H1 (cell line): Measurements from ENCODE around the gene NKAIN2. TPM values are rescaled to one million over a fixed set of nuclear protein-coding genes. Genes with fewer than 3 reads are reported as not detected.

Experiments used
- CTCF ChIA-PET: fragments of 300-600 bp; sonication (Branson Sonifier 250); formaldehyde crosslinking; loops from one replicate; lab custom pipeline; 2021; ENCODE audit not compliant: partially characterized antibody; lab: Charles Lee
- POLR2A ChIA-PET: fragments of 300-600 bp; sonication (Branson Sonifier 250); formaldehyde crosslinking; loops from one replicate; lab custom pipeline; 2021; ENCODE audit warnings: inconsistent platforms; ENCODE audit not compliant: partially characterized antibody; lab: Charles Lee
- DNase-seq, 2 experiments: peaks; one replicate each; pipeline versions ENCODE4 v3.0.0 to v3.0.0-alpha.2; 2010 to 2022; ENCODE audit warnings: low spot score in 2 of 2, low read depth in 1 of 2, mixed read lengths in 1 of 2
- FAIRE-seq: peaks from 2 replicates; lab custom pipeline; 2011; peaks lifted over from hg19 to GRCh38; lab: Jason Lieb, UNC
- H2AFZ ChIP-seq: 2 replicates; pipeline ENCODE4 v1.8.1; 2012; ENCODE audit warnings: low read length, inconsistent platforms
- H2AK5ac ChIP-seq: 2 replicates; pipeline ENCODE4 v1.6.1; 2013; ENCODE audit warnings: low read depth, low read length
- H2BK120ac ChIP-seq: replicated peaks from 2 replicates; pipeline ENCODE3; 2013; ENCODE audit warnings: low read depth, low read length, inconsistent platforms
- H2BK12ac ChIP-seq: 2 replicates; pipeline ENCODE4 v1.6.1; 2013; ENCODE audit warnings: low read depth, low read length
- H2BK15ac ChIP-seq: 2 replicates; pipeline ENCODE4 v1.6.1; 2013; ENCODE audit warnings: low read length
- H2BK20ac ChIP-seq: 2 replicates; pipeline ENCODE4 v1.6.1; 2013; ENCODE audit warnings: low read length
- H2BK5ac ChIP-seq: 2 replicates; pipeline ENCODE4 v1.6.1; 2013; ENCODE audit warnings: low read depth, low read length
- H3K14ac ChIP-seq: 2 replicates; pipeline ENCODE4 v1.6.1; 2013; ENCODE audit warnings: inconsistent platforms; ENCODE audit not compliant: insufficient read length
- H3K18ac ChIP-seq: 2 replicates; pipeline ENCODE4 v1.6.1; 2013; ENCODE audit warnings: low read length; ENCODE audit errors: extremely low read depth
- H3K23ac ChIP-seq: 2 replicates; pipeline ENCODE4 v1.6.1; 2013; ENCODE audit warnings: inconsistent platforms; ENCODE audit not compliant: insufficient read length
- H3K23me2 ChIP-seq: 2 replicates; pipeline ENCODE4 v1.6.1; 2013; ENCODE audit warnings: low read depth, low read length
- H3K27ac ChIP-seq: 2 replicates; pipeline ENCODE4 v1.6.1; 2011; ENCODE audit warnings: low read depth, low read length, inconsistent platforms
- H3K27me3 ChIP-seq, 4 experiments: replicated peaks in 1 of 4; 1 replicate in 1 of 4; 2 replicates in 3 of 4; pipeline versions ENCODE4 v1.6.1 to v1.8.1; 2011 to 2013; ENCODE audit warnings: low read length in 3 of 4, mild to moderate bottlenecking in 3 of 4, inconsistent platforms in 2 of 4, mixed read lengths in 2 of 4, moderate library complexity in 1 of 4; ENCODE audit not compliant: control insufficient read depth in 3 of 4, insufficient read depth in 3 of 4; ENCODE audit errors: extremely low read depth in 1 of 4
- H3K36me3 ChIP-seq, 4 experiments: 2 replicates each; pipeline versions ENCODE4 v1.6.1 to v1.8.1; 2011 to 2013; ENCODE audit warnings: mild to moderate bottlenecking in 4 of 4, low read length in 3 of 4, moderate library complexity in 2 of 4, control low read depth in 1 of 4, inconsistent platforms in 1 of 4; ENCODE audit not compliant: insufficient read depth in 4 of 4, control insufficient read depth in 2 of 4
- H3K4ac ChIP-seq: replicated peaks from 2 replicates; pipeline ENCODE3; 2013; ENCODE audit warnings: low read length, low read depth, mixed read lengths, inconsistent platforms; ENCODE audit not compliant: insufficient read length
- H3K4me1 ChIP-seq, 4 experiments: replicated peaks in 1 of 4; 1 replicate in 1 of 4; 2 replicates in 3 of 4; pipeline versions ENCODE4 v1.6.1 to v1.8.1; 2011 to 2013; ENCODE audit warnings: low read length in 3 of 4, inconsistent platforms in 2 of 4, mixed read lengths in 1 of 4; ENCODE audit not compliant: insufficient read depth in 4 of 4, control insufficient read depth in 3 of 4
- H3K4me2 ChIP-seq, 2 experiments: 2 replicates each; pipeline versions ENCODE4 v1.6.1 to v1.8.1; 2011 to 2013; ENCODE audit warnings: low read depth in 2 of 2, low read length in 2 of 2, control low read depth in 1 of 2, inconsistent platforms in 1 of 2, mild to moderate bottlenecking in 1 of 2; ENCODE audit not compliant: insufficient read depth in 1 of 2
- H3K4me3 ChIP-seq, 4 experiments: fragments of 200-600, 300-600 bp in 1 of 4; sonication (generic), shearing (Covaris generic), sonication (Bioruptor Twin) in 1 of 4; 2 replicates each; pipeline versions ENCODE4 v1.5.1 to v1.8.1; 2011 to 2016; ENCODE audit warnings: low read length in 4 of 4, low read depth in 3 of 4, control low read depth in 2 of 4, inconsistent platforms in 2 of 4, mild to moderate bottlenecking in 2 of 4, mixed read lengths in 1 of 4, moderate library complexity in 1 of 4; ENCODE audit not compliant: insufficient read depth in 2 of 4; ENCODE audit errors: extremely low read depth in 1 of 4
- H3K56ac ChIP-seq: replicated peaks from 2 replicates; pipeline ENCODE3; 2013; ENCODE audit warnings: low read depth, mild to moderate bottlenecking, mixed read lengths, low read length, inconsistent platforms; ENCODE audit not compliant: insufficient read length
- H3K79me1 ChIP-seq: 2 replicates; pipeline ENCODE4 v1.6.1; 2013; ENCODE audit warnings: low read depth, low read length, control low read depth
- H3K79me2 ChIP-seq, 2 experiments: 2 replicates each; pipeline versions ENCODE4 v1.6.1 to v1.8.1; 2012 to 2013; ENCODE audit warnings: low read length in 2 of 2, mild to moderate bottlenecking in 2 of 2, inconsistent platforms in 1 of 2; ENCODE audit not compliant: insufficient read depth in 2 of 2, control insufficient read depth in 1 of 2
- H3K9ac ChIP-seq, 4 experiments: replicated peaks in 1 of 4; 1 replicate in 1 of 4; 2 replicates in 3 of 4; pipeline versions ENCODE4 v1.6.1 to v1.8.1; 2011 to 2013; ENCODE audit warnings: low read depth in 3 of 4, low read length in 3 of 4, control low read depth in 2 of 4, mild to moderate bottlenecking in 2 of 4, moderate library complexity in 2 of 4, inconsistent platforms in 1 of 4; ENCODE audit errors: extremely low read depth in 1 of 4
- H3K9me3 ChIP-seq, 2 experiments: 2 replicates each; pipeline versions ENCODE4 v1.6.1 to v1.8.1; 2012 to 2013; ENCODE audit warnings: mild to moderate bottlenecking in 2 of 2, moderate library complexity in 2 of 2, control low read depth in 1 of 2, inconsistent platforms in 1 of 2, low read depth in 1 of 2, low read length in 1 of 2, mixed read lengths in 1 of 2; ENCODE audit not compliant: insufficient read depth in 2 of 2
- H4K20me1 ChIP-seq, 2 experiments: replicated peaks in 1 of 2; 2 replicates each; pipeline versions ENCODE3 to v1.8.1; 2011 to 2013; ENCODE audit warnings: inconsistent platforms in 2 of 2, low read length in 2 of 2, mild to moderate bottlenecking in 1 of 2; ENCODE audit not compliant: insufficient read depth in 2 of 2, control insufficient read depth in 1 of 2
- H4K5ac ChIP-seq: 2 replicates; pipeline ENCODE4 v1.6.1; 2013; ENCODE audit warnings: low read length, low read depth, mixed read lengths, inconsistent platforms; ENCODE audit not compliant: insufficient read length
- H4K8ac ChIP-seq: 2 replicates; pipeline ENCODE4 v1.8.0; 2013; ENCODE audit warnings: mild to moderate bottlenecking, moderate library complexity, low read length, inconsistent platforms; ENCODE audit not compliant: insufficient read depth; ENCODE audit errors: extremely low read depth
- H4K91ac ChIP-seq: replicated peaks from 2 replicates; pipeline ENCODE3; 2013; ENCODE audit warnings: low read length, mixed read lengths, inconsistent platforms; ENCODE audit not compliant: insufficient read length
- ATF2 ChIP-seq: IDR thresholded peaks from 2 replicates; pipeline ENCODE4 v1.6.1; 2012; ENCODE audit warnings: low read length, inconsistent platforms
- CHD1 ChIP-seq: IDR thresholded peaks from 2 replicates; pipeline ENCODE4 v1.6.1; 2012; ENCODE audit warnings: low read depth, low read length, improper control_type of control experiment
- GTF2F1 ChIP-seq: IDR thresholded peaks from 2 replicates; pipeline ENCODE4 v1.6.1; 2012; ENCODE audit warnings: low read depth, low read length, improper control_type of control experiment, borderline replicate concordance
- HDAC2 ChIP-seq, 2 experiments: fragments of 300-600 bp in 1 of 2; sonication (generic) in 1 of 2; IDR thresholded peaks; 2 replicates each; pipeline ENCODE4 v1.6.1; 2011 to 2012; ENCODE audit warnings: low read depth in 2 of 2, low read length in 2 of 2, mild to moderate bottlenecking in 2 of 2, moderate library complexity in 2 of 2, borderline replicate concordance in 1 of 2, inconsistent platforms in 1 of 2
- JUN ChIP-seq: IDR thresholded peaks from 2 replicates; pipeline ENCODE4 v1.6.1; 2011; ENCODE audit warnings: low read depth, mild to moderate bottlenecking, improper control_type of control experiment, low read length
- NANOG ChIP-seq: IDR thresholded peaks from 2 replicates; pipeline ENCODE4 v1.6.1; 2011; ENCODE audit warnings: low read length, low read depth, mild to moderate bottlenecking, inconsistent platforms; ENCODE audit not compliant: insufficient read depth, poor library complexity, severe bottlenecking
- RBBP5 ChIP-seq: IDR thresholded peaks from 2 replicates; pipeline ENCODE4 v1.7.1; 2012; ENCODE audit warnings: low read depth, mild to moderate bottlenecking, inconsistent platforms, low read length, moderate library complexity, borderline replicate concordance
- SP4 ChIP-seq: IDR thresholded peaks from 2 replicates; pipeline ENCODE4 v1.6.1; 2012; ENCODE audit warnings: low read length, inconsistent platforms
- WGBS, 2 experiments: shearing (Covaris generic) in 1 of 2; methylation state at CpG; one replicate each; pipeline versions ENCODE4 v1.1.6 to v1.1.7; 2013 to 2015; ENCODE audit warnings: low lambda C conversion rate in 2 of 2, mixed read lengths in 2 of 2, inconsistent platforms in 1 of 2, low coverage in 1 of 2, missing lambda C conversion rate in 1 of 2; ENCODE audit not compliant: insufficient replicate concordance in 2 of 2, insufficient coverage in 1 of 2, insufficient read length in 1 of 2; ENCODE audit errors: extremely low coverage in 1 of 2, missing lambda C conversion rate in 1 of 2; 5-methylcytosine and 5-hydroxymethylcytosine counted together
- polyA plus RNA-seq, 7 experiments: library from polyadenylated mRNA; depleted of rRNA in 3 of 7; stranded (reverse) in 5 of 7; unstranded in 2 of 7; fragments of >200 nt in 5 of 7; fragments of 200-250 nt in 2 of 7; gene quantifications; 1 replicate in 5 of 7; 2 replicates in 1 of 7; 4 replicates in 1 of 7; pipeline versions ENCODE4 v1.2.1 to v1.2.3, GENCODE V29; 2011 to 2013; ENCODE audit warnings: missing spikeins in 2 of 7, mixed read lengths in 2 of 7
- total RNA-seq: library from RNA; stranded (reverse); fragmentation: NEBNext Ultra II Directional; extraction: Animal tissue kit (Norgen Biotek cat#: 25700); gene quantifications from 2 replicates; pipeline ENCODE4 v1.2.1, GENCODE V29; 2021

The NKAIN2 gene
- total and polyA plus RNA-seq, 2 of the 8 experiments (the other 6 are each of a cell fraction or from before 2014, with no cell fraction given) = 0.20 to 0.34 TPM

- CTCF ChIA-PET = interaction anchor here (1.4 kb wide), 1 partner anchor 10 kb away, joined by 4 read pairs; no protein-coding TSS in a partner anchor
- TF ChIP-seq RBBP5 = no peak
- TF ChIP-seq SP4 = no peak
- no peak for TF ChIP-seq JUN
- no peak for TF ChIP-seq HDAC2 (IDR thresholded peaks at IDR 0.05; ENCODE audit: borderline replicate concordance in 1 of 2, low read depth in 2 of 2, low read length in 2 of 2)
- TF ChIP-seq NANOG = no peak
- TF ChIP-seq GTF2F1 = no peak
- no peak for TF ChIP-seq ATF2
- no peak for TF ChIP-seq CHD1
- 90% methylated on average over 2 of the region's 2 CpGs; no CpG with 5 or more reads in 1 of the 2 experiments for WGBS, 2 experiments
Measured at GRCh38 chr6:124466949-124467348, 663.3 kb downstream of the NKAIN2 start.

More at GRCh38 chr6:124466949-124467348, 663.3 kb downstream of the NKAIN2 start:
- Histone ChIP-seq H3K18ac (no peak overlapping the region), H4K5ac (no peak overlapping the region), H3K27me3 (no peaks in the 10 kb centered on the region), H3K27ac (no peak overlapping the region), H3K9me3 (no peaks in the 10 kb centered on the region), H2BK20ac (no peak overlapping the region), H3K56ac (no peak overlapping the region), H3K9ac (no peak overlapping the region), H3K4me3 (no peak overlapping the region), H3K23ac (no peak overlapping the region), H4K8ac (no peak overlapping the region), H3K36me3 (no peaks in the 10 kb centered on the region), H3K4me1 (no peaks in the 10 kb centered on the region), H3K4ac (no peak overlapping the region), H3K14ac (no peak overlapping the region), H3K79me1 (no peaks in the 10 kb centered on the region), H3K4me2 (no peak overlapping the region), H3K23me2 (no peaks in the 10 kb centered on the region), H2BK15ac (no peak overlapping the region), H2BK12ac (no peak overlapping the region), H2AFZ (no peak overlapping the region), H2BK120ac (no peak overlapping the region), H2AK5ac (no peak overlapping the region), H4K91ac (no peak overlapping the region), H4K20me1 (no peaks in the 10 kb centered on the region), H3K79me2 (no peaks in the 10 kb centered on the region), H2BK5ac (no peak overlapping the region)
- no peak for DNase-seq
- FAIRE-seq = no peak
- POLR2A ChIA-PET = no interaction called here
